HG03571 (cell line): ENCODE measurements around the gene GRB10.
"Not testable (repeated sequence)": the region's sequence is repeated elsewhere in the genome, so short reads cannot be mapped to it uniquely, and the experiment has no call there.

ENCODE experiments used
- ATAC-seq: cut with Tn5 transposase; IDR thresholded peaks from one replicate; pipeline ENCODE4 v1.9.1; 2021; ENCODE audit not compliant: unreplicated experiment

GRB10 gene

DNA sequence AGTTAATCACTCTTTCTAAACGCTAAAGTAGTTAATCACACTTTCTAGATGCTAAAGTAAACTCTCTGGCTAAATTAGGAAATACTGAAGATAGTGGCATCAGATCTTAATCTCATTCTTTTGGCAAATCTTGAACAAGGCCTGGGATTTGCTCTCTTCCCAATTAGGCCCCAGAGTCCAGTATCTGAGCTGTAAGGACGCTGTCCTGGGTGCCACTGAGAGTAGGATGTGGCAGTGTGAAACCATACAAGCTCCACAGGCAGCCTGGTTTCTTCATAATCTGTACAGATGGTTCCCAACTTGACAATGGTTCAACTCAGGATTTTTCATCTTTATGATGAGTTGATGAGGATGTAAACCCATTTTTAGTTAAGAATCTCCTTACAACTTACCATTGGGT, 36.9 kb downstream of the GRB10 start:
- no peak for ATAC-seq

DNA sequence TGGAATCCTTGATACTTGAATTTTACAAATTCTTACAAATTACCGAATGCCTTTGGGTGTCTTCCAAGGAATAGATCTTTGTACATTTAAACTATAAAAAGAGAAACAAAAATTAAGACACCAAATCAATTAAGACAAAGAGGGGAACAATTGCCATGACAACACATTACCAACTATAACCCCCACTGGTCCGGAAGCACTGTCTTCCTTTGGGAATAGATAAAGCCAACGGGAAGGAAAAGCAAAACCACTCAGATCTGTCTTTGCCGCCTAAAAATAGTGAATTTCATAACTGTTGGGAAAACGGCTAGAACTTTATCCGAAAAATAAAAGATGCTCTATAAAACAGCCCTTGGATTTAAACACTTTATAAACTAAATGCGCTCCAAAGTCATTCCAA, 37.4 kb downstream of the GRB10 start:
- ATAC-seq = no peak

DNA sequence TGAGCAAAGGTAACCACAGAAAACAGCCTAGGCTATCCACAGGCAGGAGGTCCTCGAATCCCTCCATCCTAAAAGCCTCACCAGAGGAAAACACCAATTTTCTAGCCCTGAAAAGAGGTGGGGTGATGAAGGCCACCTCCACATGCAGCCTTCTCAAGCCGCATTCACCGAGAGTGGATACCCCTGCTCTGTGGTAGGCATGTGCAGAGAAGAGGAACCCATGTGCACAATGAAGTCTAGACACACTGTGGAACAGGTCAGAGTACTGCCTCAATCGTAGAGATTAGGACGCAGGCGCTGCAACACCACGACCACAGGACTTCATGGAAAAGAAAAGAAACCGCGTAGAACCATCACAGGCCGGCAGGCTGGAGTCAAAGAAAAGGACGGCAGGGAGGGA, 38.8 kb downstream of the GRB10 start:
- no peak for ATAC-seq

DNA sequence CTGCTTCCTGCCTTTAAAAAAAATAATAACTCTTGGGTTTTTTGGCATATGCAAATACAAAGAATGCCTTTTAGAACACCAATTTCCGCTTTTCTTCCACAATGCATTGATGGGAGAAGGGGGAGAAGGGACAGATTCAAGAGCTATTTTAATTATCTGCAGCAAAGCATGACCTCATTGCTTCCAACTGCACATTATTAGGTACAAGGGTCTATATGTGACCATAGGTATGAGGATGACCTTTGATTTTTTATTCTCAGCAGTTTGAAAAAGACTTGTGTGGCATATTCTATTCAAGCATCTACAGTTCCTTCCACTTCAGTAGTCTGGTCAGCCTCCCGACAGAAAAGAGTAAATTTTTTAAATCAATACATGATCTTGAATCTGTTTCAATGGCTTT, 39.7 kb downstream of the GRB10 start:
- ATAC-seq = no peak

DNA sequence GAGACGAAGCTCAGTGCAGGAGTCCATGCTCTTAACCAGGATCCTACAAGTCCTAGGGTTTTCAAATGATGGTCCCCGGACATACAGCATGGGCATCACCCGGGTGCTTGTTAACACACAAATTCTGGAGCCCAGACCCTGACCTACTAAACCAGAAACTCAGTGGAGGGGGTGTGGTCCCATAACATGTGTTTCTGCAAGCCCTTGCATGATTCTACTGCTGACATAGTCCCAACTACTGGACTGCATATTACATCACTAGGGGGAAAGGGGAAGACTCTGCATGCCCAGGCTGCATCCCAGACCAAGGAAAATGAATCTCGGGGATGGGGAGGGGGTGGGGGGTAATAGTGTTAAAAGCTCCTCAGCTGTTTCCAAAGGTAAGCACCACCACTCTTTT, 40.3 kb downstream of the GRB10 start:
- no peak for ATAC-seq

DNA sequence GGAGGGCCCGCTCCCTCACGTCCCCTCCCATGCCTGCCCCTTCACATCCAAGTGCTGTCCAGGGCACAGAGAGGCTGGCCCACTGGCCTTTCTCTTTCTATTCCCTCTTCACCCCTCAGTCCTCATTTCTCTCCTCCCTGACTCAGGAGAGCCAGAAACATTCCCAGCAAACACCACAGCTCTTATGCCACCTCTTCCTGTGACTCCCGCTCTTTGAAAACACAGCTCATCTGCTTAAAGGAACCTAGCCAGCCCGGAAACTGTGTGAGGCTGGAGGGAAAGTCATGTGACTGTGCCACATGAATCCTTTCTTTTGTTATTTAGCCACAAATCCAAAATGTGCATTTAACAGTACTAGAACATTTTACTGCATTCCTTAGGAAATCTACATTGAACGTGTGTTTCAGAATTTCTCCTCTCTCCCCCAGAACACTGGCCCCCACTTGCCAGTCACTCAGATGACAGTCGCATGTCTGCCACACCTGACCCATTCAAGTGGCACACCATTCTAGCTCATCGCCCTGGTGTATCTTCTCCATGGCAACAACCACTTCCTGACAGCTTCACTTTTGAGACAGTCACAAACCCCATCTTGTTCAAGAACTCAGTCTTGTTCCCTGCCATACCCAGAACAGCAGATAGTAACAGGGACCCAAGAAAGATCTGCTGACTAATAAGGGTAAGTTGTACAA, 42.8 kb downstream of the GRB10 start:
- ATAC-seq = peak; percentile 65

DNA sequence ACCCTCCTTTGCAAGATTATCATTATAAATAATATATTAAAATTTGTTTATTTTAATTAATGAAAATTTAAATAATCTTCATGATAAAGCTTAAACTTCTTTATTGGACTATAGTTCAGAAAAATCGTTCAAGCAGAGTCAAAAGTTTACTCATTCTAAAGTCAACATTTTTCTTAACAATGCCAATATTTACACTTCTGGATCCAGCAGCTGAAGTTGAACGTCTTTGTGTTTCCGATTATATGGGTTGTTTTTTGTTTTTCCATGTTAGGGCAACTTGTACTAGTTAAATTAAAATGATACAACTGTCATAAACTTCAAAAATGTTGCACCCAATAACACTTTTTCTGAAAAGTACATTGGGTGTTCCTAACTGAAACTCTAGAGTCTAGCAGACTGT, 43.8 kb downstream of the GRB10 start:
- no peak for ATAC-seq

DNA sequence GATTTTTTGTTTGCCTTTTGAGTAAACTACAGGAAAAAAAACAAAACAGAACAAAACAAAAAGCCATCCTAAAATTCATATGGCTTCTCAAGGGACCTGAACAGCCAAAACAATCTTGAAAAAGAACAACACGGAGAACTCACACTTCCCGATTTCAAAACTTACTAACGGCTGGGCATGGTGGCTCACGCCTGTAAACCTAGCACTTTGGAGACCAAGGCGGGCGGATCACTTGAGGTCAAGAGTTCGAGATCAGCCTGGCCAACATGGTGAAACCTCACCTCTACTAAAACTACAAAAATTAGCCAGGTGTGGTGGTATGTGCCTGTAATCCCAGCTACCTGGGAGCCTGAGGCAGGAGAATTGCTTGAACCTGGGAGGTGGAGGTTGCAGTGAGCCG, 46.9 kb downstream of the GRB10 start:
- ATAC-seq = not testable (repeated sequence)

DNA sequence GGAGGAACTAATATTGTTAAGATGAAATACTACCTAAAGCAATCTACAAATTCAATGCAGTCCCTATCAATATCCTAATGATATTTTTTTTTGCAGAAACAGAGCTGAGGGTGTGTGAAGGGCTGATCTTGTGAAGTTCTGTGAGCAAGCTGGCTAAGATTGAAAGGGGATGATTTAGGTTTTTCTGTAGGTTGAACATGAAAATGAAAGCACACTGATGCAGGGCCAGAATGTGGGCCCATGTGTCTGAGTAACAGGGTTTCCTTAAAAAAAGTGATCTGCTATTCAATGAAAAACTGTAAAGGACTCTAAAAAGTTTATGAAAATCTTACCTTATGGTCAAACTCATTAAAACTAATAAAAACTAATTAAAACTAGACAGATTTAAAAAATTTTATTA, 47.4 kb downstream of the GRB10 start:
- no peak for ATAC-seq

DNA sequence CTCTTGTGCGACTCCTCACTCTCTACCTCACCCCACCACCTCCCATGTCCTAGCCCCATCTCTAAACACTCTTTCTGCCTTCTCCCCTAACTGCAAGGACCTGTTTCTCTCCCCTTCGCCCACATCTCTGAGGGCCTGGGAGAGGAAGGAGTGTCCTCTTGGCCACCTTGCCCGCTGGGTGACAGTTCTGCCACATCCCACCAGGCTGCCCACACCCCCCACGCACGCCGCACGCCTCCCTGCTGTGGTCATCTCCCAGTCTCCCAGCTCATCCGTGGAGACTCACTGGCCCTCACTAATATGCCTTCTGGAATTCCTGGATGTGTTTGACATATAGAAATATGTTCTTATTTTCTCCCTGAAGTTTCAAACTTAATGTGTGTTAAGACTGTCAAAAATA, 48.5 kb downstream of the GRB10 start:
- no peak for ATAC-seq

DNA sequence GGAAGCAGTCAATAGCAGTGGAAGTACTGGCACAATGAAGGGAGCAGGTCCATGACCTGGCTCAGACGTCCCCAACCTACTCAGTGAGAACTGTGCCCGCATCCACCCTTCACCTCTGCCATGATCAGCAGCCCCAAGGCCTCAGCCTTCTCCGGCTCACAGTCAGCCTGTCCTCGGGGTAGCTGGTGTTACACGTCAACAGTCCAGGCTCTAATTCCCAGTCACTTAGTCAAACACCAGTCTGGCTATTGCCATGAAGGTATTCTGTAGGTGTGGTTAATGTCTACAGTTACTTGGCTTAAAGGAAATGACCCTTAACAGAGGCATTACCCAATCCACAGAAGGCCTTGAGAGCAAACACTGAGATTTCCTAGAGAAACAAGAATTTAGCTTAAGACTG, 49.1 kb downstream of the GRB10 start:
- ATAC-seq = no peak

DNA sequence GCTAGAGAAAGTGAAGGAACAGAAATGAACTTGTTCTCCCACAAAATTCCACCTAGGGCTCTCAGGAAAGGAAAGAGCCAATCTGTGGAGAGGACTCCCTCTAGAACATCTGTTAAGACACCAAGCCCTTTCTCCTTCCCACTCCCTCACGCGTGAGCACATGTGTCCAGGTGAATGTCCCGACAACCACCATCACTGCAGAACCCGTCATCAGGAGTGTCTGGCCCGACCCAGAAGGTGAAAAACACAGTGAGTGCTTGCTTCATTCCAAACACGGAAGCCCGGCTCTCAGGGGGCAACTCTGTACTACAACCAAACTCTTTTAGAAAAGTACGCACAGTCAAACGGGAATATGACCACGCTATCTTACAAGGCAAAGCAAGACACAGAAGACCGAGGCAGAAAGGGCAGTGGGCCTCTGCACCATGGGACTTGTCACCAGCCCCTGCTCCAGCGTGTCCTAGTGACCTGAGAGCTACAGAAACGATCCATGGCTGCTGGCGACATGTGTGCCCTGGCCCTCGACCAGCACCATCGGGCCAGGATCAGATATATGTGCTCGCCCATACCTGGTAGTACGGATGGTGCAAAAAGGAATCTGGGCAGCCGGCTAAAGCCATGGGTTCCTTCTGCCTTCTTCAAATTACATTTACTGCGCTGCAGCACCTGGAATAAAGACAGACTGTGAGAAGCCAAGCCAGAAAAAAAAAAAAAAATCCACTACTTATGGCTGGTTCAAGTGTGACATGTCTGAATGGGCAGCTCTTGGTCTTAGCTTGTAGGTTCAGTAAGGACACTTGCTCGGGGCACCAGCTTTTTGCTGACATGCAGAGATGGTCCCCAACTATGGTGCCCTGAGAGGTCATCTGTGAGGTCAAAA, 50.8 kb downstream of the GRB10 start:
- no peak for ATAC-seq

DNA sequence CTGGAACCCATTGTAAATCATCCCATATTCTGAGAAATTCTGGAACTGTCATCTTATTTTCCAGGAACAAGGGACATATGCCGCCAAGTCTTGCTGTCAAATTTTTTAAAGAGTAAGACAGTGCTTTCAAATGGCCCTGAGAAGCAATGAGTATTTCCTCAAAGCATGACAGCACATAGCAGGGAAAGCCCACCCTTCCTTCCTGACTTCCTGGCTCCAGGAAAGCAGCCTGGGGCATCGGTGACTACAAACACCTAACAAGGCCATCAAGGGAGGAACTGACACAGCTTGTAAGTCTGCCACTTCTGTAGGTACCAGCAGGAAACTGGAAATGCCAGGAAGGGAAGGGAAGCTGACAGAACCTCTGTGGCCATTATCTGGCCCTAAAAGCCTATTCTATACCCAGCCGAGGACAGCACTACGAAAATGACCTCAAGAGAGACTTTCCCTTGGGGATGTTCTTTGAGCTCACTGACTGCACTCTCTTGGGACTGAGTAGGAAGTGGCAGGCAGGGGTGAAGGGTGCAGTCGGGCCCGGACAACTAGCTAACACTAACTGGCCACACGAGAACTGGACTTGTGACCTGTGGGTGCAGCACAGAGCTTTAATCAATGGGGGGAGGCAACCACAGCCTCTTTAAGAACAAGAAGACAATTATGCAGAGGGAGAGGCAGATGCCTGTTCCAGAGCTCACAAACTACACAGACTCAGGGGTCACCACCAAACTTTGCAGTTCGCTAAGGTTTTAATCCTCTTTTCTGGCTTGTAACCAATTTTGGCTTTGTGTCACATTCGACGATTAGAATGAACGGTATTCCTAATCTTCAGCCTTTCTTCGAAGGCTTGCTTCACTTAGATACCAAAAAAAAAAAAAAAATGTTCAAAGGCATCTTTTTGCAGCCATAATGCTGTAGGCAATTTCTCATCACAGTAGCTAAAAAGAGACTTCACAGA, 52.0 kb downstream of the GRB10 start:
- ATAC-seq = no peak

DNA sequence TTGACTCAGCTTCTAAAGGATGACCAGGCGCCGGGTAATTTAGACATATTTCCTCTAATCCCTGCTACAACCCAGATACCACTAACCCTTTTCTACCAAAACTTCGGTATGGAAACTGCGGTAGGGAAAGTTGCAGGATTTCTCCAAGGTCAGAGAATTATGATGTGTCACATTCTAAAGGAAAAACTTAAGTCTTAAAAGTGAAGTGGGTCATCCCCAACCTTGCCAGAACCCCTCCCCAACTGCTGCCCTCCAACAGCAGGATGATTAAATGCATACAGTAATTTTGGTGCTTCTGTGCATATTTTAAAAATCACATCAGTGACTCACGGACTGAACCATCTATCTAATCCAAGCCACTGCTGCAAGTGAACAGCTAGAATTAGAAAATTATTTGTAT, 52.7 kb downstream of the GRB10 start:
- ATAC-seq = no peak

DNA sequence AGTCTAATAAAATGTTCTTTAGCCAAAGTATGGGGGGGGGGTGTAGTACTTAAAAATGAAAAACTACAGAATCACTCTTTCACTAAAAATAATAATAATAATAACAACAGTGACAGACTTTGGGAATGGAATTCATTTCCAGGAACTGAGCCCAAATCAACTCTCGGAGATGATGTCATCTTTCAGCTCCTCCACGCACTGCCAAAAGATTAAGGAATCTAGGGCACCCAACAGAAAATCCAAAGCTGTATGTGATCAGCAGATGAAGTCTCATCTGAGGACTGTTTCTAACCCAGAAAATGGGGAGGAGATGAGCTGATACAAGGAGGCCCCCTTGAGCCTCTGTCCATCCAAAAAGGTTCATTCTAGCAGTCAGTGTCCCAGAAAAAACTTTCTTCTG, 54.5 kb downstream of the GRB10 start:
- ATAC-seq = no peak

DNA sequence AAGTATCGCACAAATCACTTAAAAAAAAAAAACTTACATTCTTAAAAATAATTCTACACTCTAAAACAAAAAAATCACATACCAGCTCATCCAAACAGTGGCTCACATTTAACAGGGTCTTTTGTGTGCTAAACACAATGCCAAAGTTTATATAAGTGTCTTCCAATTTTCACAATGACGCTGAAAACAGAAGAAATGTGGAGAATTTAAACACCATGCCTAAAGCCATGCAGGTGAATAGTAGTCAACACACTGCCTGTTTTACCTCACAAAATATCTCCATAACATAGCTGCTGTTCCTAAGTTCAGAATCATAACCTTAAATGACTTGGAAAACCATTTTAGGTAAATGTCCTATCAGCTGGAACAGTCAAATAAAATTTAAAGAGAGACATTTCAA, 55.0 kb downstream of the GRB10 start:
- ATAC-seq = no peak

DNA sequence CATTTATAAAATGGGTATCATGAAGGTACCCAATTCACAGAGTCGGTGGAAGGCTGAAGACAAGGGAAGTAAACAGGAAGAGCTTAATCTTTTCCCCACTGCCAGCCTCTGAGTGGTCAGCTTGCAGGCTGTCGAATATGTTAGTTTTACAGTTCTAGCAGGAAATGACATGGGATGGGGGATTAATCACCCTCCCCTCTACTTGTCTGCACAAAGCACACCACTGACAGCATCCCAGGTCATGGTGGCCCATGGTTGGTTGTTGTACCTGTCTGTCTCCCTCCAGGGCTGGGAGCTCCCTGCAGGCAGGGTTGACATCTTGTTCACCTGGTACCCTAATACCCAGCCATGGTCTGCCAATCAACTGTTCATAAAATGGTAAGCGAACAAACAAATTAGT, 55.6 kb downstream of the GRB10 start:
- no peak for ATAC-seq

DNA sequence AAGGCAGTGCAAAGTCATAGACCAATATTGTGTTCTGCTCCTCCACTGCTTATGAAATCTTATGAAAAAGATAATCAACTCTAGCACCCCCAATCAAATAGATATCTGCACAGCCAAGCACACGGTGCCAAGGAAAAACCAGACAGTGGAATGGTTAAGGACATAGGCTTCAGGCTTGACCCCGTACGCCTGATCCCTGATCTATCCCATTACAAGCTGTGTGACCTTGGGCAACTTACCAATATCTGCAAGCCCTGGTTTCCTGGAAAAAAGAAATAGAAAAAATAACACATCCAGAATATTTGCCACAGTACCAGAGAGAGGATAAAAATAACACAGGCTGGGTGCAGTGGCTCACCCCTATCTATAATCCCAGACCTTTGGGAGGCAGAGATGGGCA, 56.9 kb downstream of the GRB10 start:
- no peak for ATAC-seq

DNA sequence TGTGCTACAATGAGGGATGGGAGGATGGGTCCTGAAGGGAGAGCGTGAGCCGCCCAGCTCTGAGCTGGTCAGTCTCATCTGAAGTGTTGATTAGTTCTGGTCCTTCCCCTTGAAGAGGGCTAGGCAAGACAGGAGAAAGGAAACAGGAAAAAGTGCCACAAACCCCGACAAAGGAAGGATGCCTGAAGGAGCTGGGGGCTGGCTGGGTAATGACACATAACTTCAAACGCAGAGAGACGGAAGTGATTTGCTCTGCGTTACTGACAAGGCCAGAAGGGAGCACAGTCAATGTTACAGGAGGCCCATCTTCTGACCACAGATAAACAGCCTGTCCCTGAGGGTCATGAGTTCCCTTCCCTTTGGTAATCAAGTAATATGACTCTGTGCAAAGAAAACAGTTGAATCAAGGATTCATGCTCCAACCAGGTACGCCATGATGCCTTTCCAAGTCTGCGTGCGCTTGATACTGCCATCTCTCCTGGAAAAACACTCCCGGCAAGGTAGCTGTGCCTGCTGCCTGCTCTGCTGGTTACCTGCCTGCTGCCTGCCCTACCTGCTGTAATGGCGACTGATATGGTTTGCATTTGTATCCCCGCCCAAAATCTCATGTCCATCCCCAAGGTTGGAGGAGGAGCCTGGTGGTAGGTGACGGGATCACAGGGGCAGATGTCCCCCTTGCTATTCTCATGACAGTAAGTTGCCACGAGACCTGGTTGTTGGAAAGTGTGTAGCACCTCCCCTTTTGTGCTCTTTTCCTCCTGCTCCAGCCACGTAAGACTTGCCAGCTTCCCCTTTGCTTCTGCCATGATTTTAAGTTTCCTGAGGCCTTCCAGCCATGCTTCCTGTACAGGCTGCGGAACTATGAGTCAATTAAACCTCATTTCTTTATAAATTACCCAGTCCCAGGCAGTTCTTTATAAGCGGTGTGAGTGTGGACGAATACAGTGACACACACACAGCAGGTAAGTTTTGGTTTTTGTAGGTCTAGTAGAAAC, 57.9 kb downstream of the GRB10 start:
- ATAC-seq = no peak

DNA sequence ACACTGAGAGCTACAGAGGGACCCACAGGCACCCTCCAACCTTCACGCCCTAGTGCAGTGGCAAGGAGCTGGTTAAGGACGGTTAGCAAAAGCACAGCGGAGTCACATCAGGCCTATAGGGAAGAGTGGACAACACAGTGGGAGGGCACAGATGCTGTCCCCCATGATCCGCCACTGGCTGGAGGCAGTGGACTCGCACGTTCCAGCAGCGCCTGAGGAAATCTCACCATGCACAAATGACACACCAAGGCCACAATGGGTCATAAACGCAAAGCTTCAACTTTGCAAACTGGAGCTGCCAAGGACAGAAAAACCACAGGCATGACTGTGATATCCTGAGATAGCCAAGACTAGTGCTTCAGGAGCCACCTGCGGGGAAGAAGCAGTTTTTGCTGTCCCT, 58.8 kb downstream of the GRB10 start:
- ATAC-seq = no peak
